ENCODE results near the gene SLC7A4. TPM values are rescaled to one million over a fixed set of nuclear protein-coding genes. Genes with fewer than 3 reads are reported as not detected.
"Not testable (repeated sequence)": the region's sequence is repeated elsewhere in the genome, so short reads cannot be mapped to it uniquely, and the experiment has no call there.

SLC7A4 gene
- total RNA-seq, 2 donors from 2014 or later, result 0.13 to 0.15 TPM

- Mint-ChIP-seq H3K27me3 (peaks cover 1% of the 10 kb centered on the region), H3K36me3 (ENCODE audit: low read depth) (no peaks in the 10 kb centered on the region), H3K27ac (no peak overlapping the region), H3K4me3 (no peak overlapping the region), H3K4me1 (no peaks in the 10 kb centered on the region)
- DNase-seq (no peak), ATAC-seq (no peak)
- H3K9me3 ChIP-seq (ENCODE audit: control insufficient read depth, low read length, poor library complexity, severe bottlenecking), result no peaks in the 10 kb centered on the region
Measured at GRCh38 chr22:21070690-21071615, 38.6 kb upstream of the SLC7A4 start.

GRCh38 chr22:21069375-21069774 lies 37.0 kb upstream of the SLC7A4 start:
- ATAC-seq (no peak), DNase-seq (no peak)
- no peaks in the 10 kb centered on the region for H3K9me3 ChIP-seq (ENCODE audit: control insufficient read depth, low read length, poor library complexity, severe bottlenecking)
- Mint-ChIP-seq H3K4me1 (peaks cover 8% of the 10 kb centered on the region), H3K36me3 (ENCODE audit: low read depth) (no peaks in the 10 kb centered on the region), H3K27ac (no peak overlapping the region), H3K4me3 (no peak overlapping the region), H3K27me3 (peaks cover 11% of the 10 kb centered on the region)

- DNase-seq (no peak), ATAC-seq (no peak)
- Mint-ChIP-seq H3K4me3 (no peak overlapping the region), H3K4me1 (peaks cover 8% of the 10 kb centered on the region), H3K27ac (no peak overlapping the region), H3K36me3 (ENCODE audit: low read depth) (no peaks in the 10 kb centered on the region), H3K27me3 (peaks cover 11% of the 10 kb centered on the region)
- H3K9me3 ChIP-seq (ENCODE audit: control insufficient read depth, low read length, poor library complexity, severe bottlenecking), result no peaks in the 10 kb centered on the region
Measured at GRCh38 chr22:21068681-21069276, 36.4 kb upstream of the SLC7A4 start.

- H3K36me3 Mint-ChIP-seq (ENCODE audit: low read depth), result no peaks in the 10 kb centered on the region
- H3K27me3 Mint-ChIP-seq, result peaks cover 11% of the 10 kb centered on the region
- peaks cover 8% of the 10 kb centered on the region for H3K4me1 Mint-ChIP-seq
- no peak overlapping the region for H3K27ac Mint-ChIP-seq
- DNase-seq (no peak), ATAC-seq (no peak)
- no peak overlapping the region for H3K4me3 Mint-ChIP-seq
- no peaks in the 10 kb centered on the region for H3K9me3 ChIP-seq (ENCODE audit: control insufficient read depth, low read length, poor library complexity, severe bottlenecking)
Measured at GRCh38 chr22:21067901-21068680, 35.7 kb upstream of the SLC7A4 start.

- Mint-ChIP-seq H3K4me3 (no peak overlapping the region), H3K36me3 (ENCODE audit: low read depth) (no peaks in the 10 kb centered on the region), H3K27ac (no peak overlapping the region), H3K4me1 (peaks cover 8% of the 10 kb centered on the region), H3K27me3 (peaks cover 11% of the 10 kb centered on the region)
- no peak for DNase-seq
- no peak for ATAC-seq
- H3K9me3 ChIP-seq (ENCODE audit: control insufficient read depth, low read length, poor library complexity, severe bottlenecking), result no peaks in the 10 kb centered on the region
Measured at GRCh38 chr22:21067075-21067900, 34.9 kb upstream of the SLC7A4 start.

GRCh38 chr22:21064917-21065864 lies 32.8 kb upstream of the SLC7A4 start:
- H3K36me3 Mint-ChIP-seq (ENCODE audit: low read depth), result no peaks in the 10 kb centered on the region
- DNase-seq (no peak), ATAC-seq (no peak)
- peaks cover 11% of the 10 kb centered on the region for H3K27me3 Mint-ChIP-seq
- H3K4me3 Mint-ChIP-seq, result no peak overlapping the region
- no peaks in the 10 kb centered on the region for H3K9me3 ChIP-seq (ENCODE audit: control insufficient read depth, low read length, poor library complexity, severe bottlenecking)
- peaks cover 8% of the 10 kb centered on the region for H3K4me1 Mint-ChIP-seq
- H3K27ac Mint-ChIP-seq, result no peak overlapping the region

GRCh38 chr22:21064425-21064824 lies 32.1 kb upstream of the SLC7A4 start:
- not testable (repeated sequence) for DNase-seq; H3K4me3 Mint-ChIP-seq; H3K36me3 Mint-ChIP-seq (ENCODE audit: low read depth); ATAC-seq; H3K27ac Mint-ChIP-seq; H3K9me3 ChIP-seq (ENCODE audit: control insufficient read depth, low read length, poor library complexity, severe bottlenecking); H3K4me1 Mint-ChIP-seq
- peaks cover 11% of the 10 kb centered on the region for H3K27me3 Mint-ChIP-seq

- peaks cover 10% of the 10 kb centered on the region for H3K4me1 Mint-ChIP-seq
Measured at GRCh38 chr22:21061660-21062321, 29.4 kb upstream of the SLC7A4 start.

GRCh38 chr22:21060363-21060762 lies 28.0 kb upstream of the SLC7A4 start:
- Mint-ChIP-seq H3K27me3 (peaks cover 12% of the 10 kb centered on the region), H3K4me1 (peaks cover 15% of the 10 kb centered on the region)
- ATAC-seq; H3K9me3 ChIP-seq (ENCODE audit: control insufficient read depth, low read length, poor library complexity, severe bottlenecking); H3K36me3 Mint-ChIP-seq (ENCODE audit: low read depth); DNase-seq; H3K27ac Mint-ChIP-seq; H3K4me3 Mint-ChIP-seq: not testable (repeated sequence)

More at GRCh38 chr22:21061660-21062321, 29.4 kb upstream of the SLC7A4 start:
- H3K27ac Mint-ChIP-seq; DNase-seq; H3K36me3 Mint-ChIP-seq (ENCODE audit: low read depth); H3K9me3 ChIP-seq (ENCODE audit: control insufficient read depth, low read length, poor library complexity, severe bottlenecking); H3K4me3 Mint-ChIP-seq; ATAC-seq: not testable (repeated sequence)
- H3K27me3 Mint-ChIP-seq, result peaks cover 13% of the 10 kb centered on the region

GRCh38 chr22:21055880-21056319 lies 23.5 kb upstream of the SLC7A4 start:
- Mint-ChIP-seq H3K4me1 (peaks cover 24% of the 10 kb centered on the region), H3K36me3 (ENCODE audit: low read depth) (no peaks in the 10 kb centered on the region), H3K27me3 (peaks cover 22% of the 10 kb centered on the region), H3K27ac (peak overlapping the region; percentile 21), H3K4me3 (peak overlapping the region; percentile 75)
- ATAC-seq, result peak; percentile 28
- DNase-seq, result no peak
- H3K9me3 ChIP-seq (ENCODE audit: control insufficient read depth, low read length, poor library complexity, severe bottlenecking), result no peaks in the 10 kb centered on the region

- no peak for ATAC-seq
- peak overlapping the region; percentile 75 for H3K4me3 Mint-ChIP-seq
- no peak for DNase-seq
Measured at GRCh38 chr22:21055564-21055834, 23.1 kb upstream of the SLC7A4 start.

More at GRCh38 chr22:21055564-21055834, 23.1 kb upstream of the SLC7A4 start:
- H3K27ac Mint-ChIP-seq, result peak overlapping the region; percentile 21
- H3K27me3 Mint-ChIP-seq, result peaks cover 22% of the 10 kb centered on the region
- H3K9me3 ChIP-seq (ENCODE audit: control insufficient read depth, low read length, poor library complexity, severe bottlenecking), result no peaks in the 10 kb centered on the region
- H3K36me3 Mint-ChIP-seq (ENCODE audit: low read depth), result no peaks in the 10 kb centered on the region
- H3K4me1 Mint-ChIP-seq, result peaks cover 24% of the 10 kb centered on the region

All from T-helper 17 cell (primary cell).